Uterus (tissue), 4 donors: Measurements from ENCODE around the gene MIER2. TPM values are rescaled to one million over a fixed set of nuclear protein-coding genes. Genes with fewer than 3 reads are reported as not detected.
A peak's percentile ranks its signal among the peaks of the same experiment; 100 is the strongest.

ENCODE experiments used
- DNase-seq, 2 donors: peaks; one replicate each; pipeline ENCODE4 v3.0.0-alpha.2; 2019 to 2020
- H3K27ac ChIP-seq, 2 donors: fragments of 200-600 bp; sonication (generic); 1 replicate in 1 of 2; 2 replicates in 1 of 2; pipeline ENCODE4 v1.5.1; 2016 to 2018
- H3K27me3 ChIP-seq, 2 donors: fragments of 200-600 bp; sonication (generic); one replicate each; pipeline ENCODE4 v1.5.1; 2018 to 2019; ENCODE audit warnings: control low read depth in 1 of 2
- H3K36me3 ChIP-seq, 2 donors: fragments of 200-600 bp; sonication (generic); one replicate each; pipeline ENCODE4 v1.5.1; 2019; ENCODE audit warnings: control low read depth in 1 of 2
- H3K4me1 ChIP-seq, 2 donors: fragments of 200-600 bp; sonication (generic); one replicate each; pipeline ENCODE4 v1.5.1; 2018 to 2019; ENCODE audit warnings: control low read depth in 1 of 2
- H3K4me3 ChIP-seq, 2 donors: fragments of 200-600 bp; sonication (generic); 1 replicate in 1 of 2; 2 replicates in 1 of 2; pipeline ENCODE4 v1.5.1; 2018 to 2019; ENCODE audit warnings: mild to moderate bottlenecking in 1 of 2
- H3K9me3 ChIP-seq, 2 donors: fragments of 200-600 bp; sonication (generic); one replicate each; pipeline ENCODE4 v1.5.1; 2019; ENCODE audit warnings: control low read depth in 1 of 2
- POLR2A ChIP-seq, 2 donors: fragments of 450-650 bp; IDR thresholded peaks; one replicate each; pipeline ENCODE4 v1.6.1; 2016; ENCODE audit warnings: antibody characterized with exemption in 2 of 2, mild to moderate bottlenecking in 1 of 2, moderate library complexity in 1 of 2
- intact Hi-C: fragments of 100-400 bp; cut with DNase I; formaldehyde crosslinking; loops from one replicate; pipeline ENCODE4 v1.15.1; 2023; ENCODE audit warnings: low total_unique reads
- total RNA-seq, 4 donors: library from RNA; depleted of rRNA in 3 of 4; stranded (reverse); fragments of >200 nt in 3 of 4; gene quantifications; one replicate each; pipeline versions ENCODE4 v1.1.0 to v1.2.4, GENCODE V29; 2014 to 2023
- TF ChIP-seq, protein P1 (sequence below), 4 experiments: fragments of 200-600 bp in 2 of 4; fragments of 450-650 bp in 2 of 4; sonication (generic) in 2 of 4; IDR thresholded peaks; one replicate each; pipeline ENCODE4 v1.5.1; 2016 to 2019; ENCODE audit warnings: antibody characterized with exemption in 4 of 4, mild to moderate bottlenecking in 2 of 4, moderate library complexity in 1 of 4
- donor health status: DM: yes; HTN: yes; CAD: no.

The MIER2 gene
- total RNA-seq, 4 donors from 2014 or later: 2.6 to 54.8 (median 12.7) TPM

DNA sequence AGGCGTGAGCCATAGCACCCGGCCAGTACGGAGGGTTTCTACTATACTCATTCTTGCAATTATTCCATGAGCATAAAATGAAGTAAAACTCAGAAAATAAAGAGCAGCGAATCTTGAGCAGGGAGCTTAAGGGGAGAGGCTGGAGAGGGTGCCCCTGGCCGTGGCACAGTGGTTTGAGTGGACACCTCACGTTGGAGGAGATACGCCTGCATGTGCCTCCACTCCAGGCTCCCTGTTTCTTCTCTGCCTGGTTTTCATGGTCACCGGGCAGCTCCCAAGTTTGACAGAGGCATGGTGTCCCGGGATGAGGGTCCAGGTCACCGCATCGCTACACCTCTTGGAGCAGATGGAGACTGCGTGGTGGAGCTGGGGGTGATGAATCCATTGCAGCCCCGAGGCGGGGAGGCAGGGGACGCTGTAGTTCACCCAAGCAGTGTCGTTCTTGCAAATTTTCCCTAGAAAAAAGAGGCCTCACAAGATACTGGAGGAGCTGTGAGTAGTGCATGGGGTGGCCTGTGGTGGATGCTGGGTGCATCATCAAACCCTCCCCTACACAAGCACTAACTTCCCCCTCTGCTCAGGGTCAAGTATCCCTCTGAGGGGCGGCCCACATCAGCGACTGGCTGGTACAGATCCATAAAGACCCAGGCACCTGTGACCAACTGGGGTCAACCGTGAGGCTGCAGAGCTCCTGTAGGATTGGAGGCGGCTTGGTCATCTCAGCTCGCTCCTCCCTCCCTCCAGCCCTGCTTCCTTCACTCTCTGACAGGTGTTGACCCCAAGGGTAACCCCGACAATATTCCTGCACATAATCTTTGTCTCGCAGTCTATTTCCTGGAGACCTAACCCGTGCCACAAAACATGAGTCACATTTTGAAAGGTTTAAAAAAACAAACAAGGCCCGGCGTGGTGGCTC, 3.6 kb upstream of the MIER2 start:
- no peak for DNase-seq
- H3K27ac ChIP-seq: no peak overlapping the region
- TF ChIP-seq, protein P1, sequence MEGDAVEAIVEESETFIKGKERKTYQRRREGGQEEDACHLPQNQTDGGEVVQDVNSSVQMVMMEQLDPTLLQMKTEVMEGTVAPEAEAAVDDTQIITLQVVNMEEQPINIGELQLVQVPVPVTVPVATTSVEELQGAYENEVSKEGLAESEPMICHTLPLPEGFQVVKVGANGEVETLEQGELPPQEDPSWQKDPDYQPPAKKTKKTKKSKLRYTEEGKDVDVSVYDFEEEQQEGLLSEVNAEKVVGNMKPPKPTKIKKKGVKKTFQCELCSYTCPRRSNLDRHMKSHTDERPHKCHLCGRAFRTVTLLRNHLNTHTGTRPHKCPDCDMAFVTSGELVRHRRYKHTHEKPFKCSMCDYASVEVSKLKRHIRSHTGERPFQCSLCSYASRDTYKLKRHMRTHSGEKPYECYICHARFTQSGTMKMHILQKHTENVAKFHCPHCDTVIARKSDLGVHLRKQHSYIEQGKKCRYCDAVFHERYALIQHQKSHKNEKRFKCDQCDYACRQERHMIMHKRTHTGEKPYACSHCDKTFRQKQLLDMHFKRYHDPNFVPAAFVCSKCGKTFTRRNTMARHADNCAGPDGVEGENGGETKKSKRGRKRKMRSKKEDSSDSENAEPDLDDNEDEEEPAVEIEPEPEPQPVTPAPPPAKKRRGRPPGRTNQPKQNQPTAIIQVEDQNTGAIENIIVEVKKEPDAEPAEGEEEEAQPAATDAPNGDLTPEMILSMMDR (IDR thresholded peaks at IDR 0.05): no peak
- H3K4me3 ChIP-seq: no peak overlapping the region
- H3K36me3 ChIP-seq: no peaks in the 10 kb centered on the region
- no peaks in the 10 kb centered on the region for H3K27me3 ChIP-seq
- no peaks in the 10 kb centered on the region for H3K4me1 ChIP-seq
- intact Hi-C loops: no loop called here
- no peaks in the 10 kb centered on the region for H3K9me3 ChIP-seq

DNA sequence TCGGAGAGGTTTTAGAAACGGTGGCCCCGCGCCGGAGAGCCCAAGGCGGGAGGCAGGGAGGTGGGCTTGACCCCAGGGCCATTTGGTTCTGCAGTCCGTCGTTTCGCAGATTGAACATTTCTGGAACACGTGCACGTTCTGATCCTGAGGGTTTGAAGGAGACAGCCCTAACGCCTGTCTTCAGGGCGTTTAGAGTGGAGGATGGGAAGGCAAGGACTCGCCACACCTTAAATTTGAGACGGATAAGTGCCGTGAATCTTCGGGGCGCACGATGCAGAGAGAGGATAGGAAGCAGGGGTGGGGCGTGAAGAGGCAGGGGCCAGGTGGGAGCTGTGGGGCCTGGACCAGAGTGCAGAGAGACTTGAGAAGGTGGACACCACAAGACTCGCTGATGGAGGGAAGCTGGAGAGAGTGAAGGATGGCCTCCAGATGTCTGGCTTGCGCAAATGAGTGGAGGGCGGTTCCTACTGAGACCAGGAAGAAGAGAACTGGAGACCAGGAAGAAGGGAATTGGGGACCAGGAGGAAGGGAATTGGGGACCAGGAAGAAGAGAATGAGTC, 804 bp upstream of the MIER2 start:
- intact Hi-C loops: no loop called here
- TF ChIP-seq POLR2A (IDR thresholded peaks at IDR 0.05): no peak
- TF ChIP-seq, protein P1 (IDR thresholded peaks at IDR 0.05): no peak
- Histone ChIP-seq H3K27ac (no peak overlapping the region), H3K36me3 (no peaks in the 10 kb centered on the region), H3K9me3 (no peaks in the 10 kb centered on the region), H3K4me1 (peaks cover 0 to 14% of the 10 kb centered on the region in 2 donors), H3K4me3 (peak overlapping the region in 1 of 2 donors; percentile 58), H3K27me3 (no peaks in the 10 kb centered on the region)
- DNase-seq: no peak

DNA sequence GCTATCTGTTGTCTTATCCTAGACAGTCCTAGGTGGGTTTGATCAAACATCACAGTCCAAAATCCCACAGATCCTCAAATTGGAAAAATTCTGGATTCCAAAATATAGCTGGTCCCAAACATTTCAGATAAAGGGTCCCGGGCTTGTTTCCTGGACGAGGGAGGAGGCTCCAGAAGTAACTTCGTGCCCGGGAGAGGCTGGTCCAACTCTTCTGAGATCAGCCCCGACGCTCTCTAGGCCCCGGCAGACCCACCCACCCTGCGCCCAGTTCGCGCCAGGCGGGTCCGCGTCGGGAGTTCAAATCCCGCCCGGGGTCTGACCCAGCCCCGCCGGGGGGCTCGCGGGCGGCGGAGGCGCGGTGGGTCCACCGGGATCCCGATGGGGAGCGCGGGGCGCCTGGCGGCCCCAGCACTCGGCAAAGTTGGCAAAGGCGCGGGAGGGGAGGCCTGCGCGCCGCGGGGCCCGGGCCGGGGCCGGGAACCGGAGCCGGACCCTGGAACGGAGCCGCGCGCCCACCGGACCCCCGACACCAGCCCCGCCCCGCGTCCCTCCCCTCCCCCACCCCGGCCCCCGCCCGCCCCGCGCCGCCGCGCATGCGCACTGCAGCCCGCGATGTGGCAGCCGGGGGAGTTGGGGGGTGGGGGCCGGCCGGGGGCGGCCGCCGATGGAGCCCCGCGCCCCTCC, 513 bp downstream of the MIER2 start:
- H3K4me1 ChIP-seq: peaks cover 0 to 14% of the 10 kb centered on the region in 2 donors
- intact Hi-C loops: no loop called here
- peak overlapping the region; percentile 81 to 87 for H3K27ac ChIP-seq
- H3K4me3 ChIP-seq: peak overlapping the region; percentile 58 to 92
- DNase-seq: peak in 1 of 2 donors; percentile 27
- TF ChIP-seq, protein P1 (IDR thresholded peaks at IDR 0.05): no peak
- TF ChIP-seq POLR2A (IDR thresholded peaks at IDR 0.05): no peak
- no peaks in the 10 kb centered on the region for H3K36me3 ChIP-seq
- H3K27me3 ChIP-seq: no peaks in the 10 kb centered on the region
- H3K9me3 ChIP-seq: no peaks in the 10 kb centered on the region

DNA sequence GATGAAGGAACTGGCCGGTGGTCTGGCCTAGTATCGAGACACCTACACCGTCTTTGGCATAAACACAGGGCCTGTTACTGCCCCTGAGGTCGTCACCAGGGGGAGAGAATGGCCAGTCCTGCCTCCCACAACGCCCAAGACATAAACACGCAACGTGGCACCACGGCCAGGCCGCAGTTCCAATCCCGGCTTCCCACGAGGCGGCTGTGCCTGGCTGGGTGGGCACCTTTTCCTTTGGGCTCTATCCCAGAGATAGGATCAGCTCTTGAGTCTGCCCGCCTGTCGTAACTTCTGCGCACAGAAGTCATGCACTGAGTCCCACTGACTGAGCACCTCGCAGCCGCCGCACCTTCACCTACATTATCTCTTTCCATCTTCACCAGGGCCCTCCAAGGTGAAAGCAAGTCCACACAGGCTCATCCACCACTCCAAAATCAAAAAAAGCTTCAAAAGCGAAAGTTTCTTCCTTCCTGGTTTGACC, 1.1 kb downstream of the MIER2 start:
- no peak for DNase-seq
- Histone ChIP-seq H3K4me1 (peaks cover 0 to 14% of the 10 kb centered on the region in 2 donors), H3K4me3 (peak overlapping the region; percentile 58 to 92), H3K9me3 (no peaks in the 10 kb centered on the region), H3K36me3 (no peaks in the 10 kb centered on the region), H3K27me3 (no peaks in the 10 kb centered on the region), H3K27ac (peak overlapping the region; percentile 81 to 87)
- intact Hi-C loops: no loop called here
- TF ChIP-seq, protein P1 (IDR thresholded peaks at IDR 0.05): no peak
- TF ChIP-seq POLR2A (IDR thresholded peaks at IDR 0.05): no peak
